H9 (cell line): ENCODE data around the gene CCDC38. TPM values are rescaled to one million over a fixed set of nuclear protein-coding genes. Genes with fewer than 3 reads are reported as not detected.
A peak's percentile ranks its signal among the peaks of the same experiment; 100 is the strongest.

ENCODE experiments used
- DNase-seq: peaks from one replicate; pipeline ENCODE4 v3.0.0-alpha.2; 2017
- H2AFZ ChIP-seq: one replicate; pipeline ENCODE4 v1.6.1; 2013; ENCODE audit warnings: mild to moderate bottlenecking, low read length, control low read depth, moderate library complexity
- H2AK5ac ChIP-seq: 2 replicates; pipeline ENCODE4 v1.6.1; 2013; ENCODE audit warnings: low read length, control low read depth, mixed read lengths; ENCODE audit not compliant: insufficient read length
- H2BK120ac ChIP-seq: one replicate; pipeline ENCODE4 v1.6.1; 2013; ENCODE audit warnings: low read depth, mild to moderate bottlenecking, low read length, control low read depth, inconsistent platforms; ENCODE audit not compliant: poor library complexity, severe bottlenecking
- H2BK12ac ChIP-seq: 2 replicates; pipeline ENCODE4 v1.6.1; 2013; ENCODE audit warnings: low read length, control low read depth, mixed read lengths, low read depth; ENCODE audit not compliant: insufficient read length
- H2BK15ac ChIP-seq: 2 replicates; pipeline ENCODE4 v1.6.1; 2013; ENCODE audit warnings: low read depth, low read length, control low read depth
- H2BK20ac ChIP-seq: one replicate; pipeline ENCODE4 v1.6.1; 2013; ENCODE audit warnings: low read depth, mild to moderate bottlenecking, low read length, control low read depth, inconsistent platforms; ENCODE audit not compliant: poor library complexity, severe bottlenecking
- H2BK5ac ChIP-seq: 2 replicates; pipeline ENCODE4 v1.6.1; 2013; ENCODE audit warnings: low read length, control low read depth, mixed read lengths; ENCODE audit not compliant: insufficient read length
- H3K14ac ChIP-seq: 2 replicates; pipeline ENCODE4 v1.6.1; 2013; ENCODE audit warnings: low read length, control low read depth; ENCODE audit not compliant: insufficient read depth
- H3K18ac ChIP-seq: 2 replicates; pipeline ENCODE4 v1.6.1; 2013; ENCODE audit warnings: low read depth, mild to moderate bottlenecking, mixed read lengths, low read length, control low read depth; ENCODE audit not compliant: insufficient read length
- H3K23ac ChIP-seq: 2 replicates; pipeline ENCODE4 v1.6.1; 2013; ENCODE audit warnings: low read length, control low read depth, mixed read lengths, low read depth; ENCODE audit not compliant: insufficient read length
- H3K23me2 ChIP-seq: 2 replicates; pipeline ENCODE4 v1.6.1; 2013; ENCODE audit warnings: low read depth, mild to moderate bottlenecking, mixed read lengths, low read length, control low read depth; ENCODE audit not compliant: insufficient read length, poor library complexity, severe bottlenecking
- H3K27ac ChIP-seq: 2 replicates; pipeline ENCODE4 v1.5.1; 2013; ENCODE audit warnings: low read length, control low read depth, mixed read lengths, low read depth; ENCODE audit not compliant: insufficient read length
- H3K27me3 ChIP-seq: 2 replicates; pipeline ENCODE4 v1.6.1; 2013; ENCODE audit warnings: low read length, control low read depth, inconsistent platforms; ENCODE audit not compliant: insufficient read depth
- H3K4ac ChIP-seq: 2 replicates; pipeline ENCODE4 v1.6.1; 2013; ENCODE audit warnings: low read depth, mild to moderate bottlenecking, control low read depth, inconsistent platforms, low read length, moderate library complexity
- H3K4me1 ChIP-seq: 2 replicates; pipeline ENCODE4 v1.6.1; 2013; ENCODE audit warnings: low read length, control low read depth, inconsistent platforms; ENCODE audit not compliant: insufficient read depth
- H3K4me2 ChIP-seq: 2 replicates; pipeline ENCODE4 v1.6.1; 2013; ENCODE audit warnings: low read length, control low read depth, mixed read lengths; ENCODE audit not compliant: insufficient read length, insufficient read depth
- H3K56ac ChIP-seq: 2 replicates; pipeline ENCODE4 v1.6.1; 2013; ENCODE audit warnings: low read depth, mild to moderate bottlenecking, mixed read lengths, low read length, control low read depth; ENCODE audit not compliant: insufficient read length
- H3K79me1 ChIP-seq: 2 replicates; pipeline ENCODE4 v1.6.1; 2013; ENCODE audit warnings: low read depth, mild to moderate bottlenecking, moderate library complexity, low read length, control low read depth, inconsistent platforms; ENCODE audit not compliant: insufficient read depth, poor library complexity, severe bottlenecking
- H3K79me2 ChIP-seq: 2 replicates; pipeline ENCODE4 v1.6.1; 2013; ENCODE audit warnings: low read length, control low read depth, inconsistent platforms; ENCODE audit not compliant: insufficient read depth
- H3K9ac ChIP-seq: 2 replicates; pipeline ENCODE4 v1.6.1; 2013; ENCODE audit warnings: low read length, control low read depth, mixed read lengths; ENCODE audit not compliant: insufficient read length; ENCODE audit errors: extremely low read depth
- H3K9me3 ChIP-seq: one replicate; pipeline ENCODE4 v1.6.1; 2013; ENCODE audit warnings: low read depth, low read length, inconsistent platforms; ENCODE audit not compliant: control insufficient read depth
- H3T11ph ChIP-seq: one replicate; pipeline ENCODE4 v1.6.1; 2013; ENCODE audit warnings: mild to moderate bottlenecking, low read length, control low read depth, inconsistent platforms
- H4K20me1 ChIP-seq: one replicate; pipeline ENCODE4 v1.6.1; 2013; ENCODE audit not compliant: control insufficient read depth, insufficient read length, insufficient read depth
- H4K5ac ChIP-seq: 2 replicates; pipeline ENCODE4 v1.6.1; 2013; ENCODE audit warnings: low read depth, mild to moderate bottlenecking, mixed read lengths, low read length, control low read depth; ENCODE audit not compliant: insufficient read length
- H4K8ac ChIP-seq: replicated peaks from 2 replicates; pipeline ENCODE4 v1.6.1; 2013; ENCODE audit warnings: low read length, control low read depth, mixed read lengths, low read depth; ENCODE audit not compliant: insufficient read length
- H4K91ac ChIP-seq: 2 replicates; pipeline ENCODE4 v1.6.1; 2013; ENCODE audit warnings: low read depth, mild to moderate bottlenecking, moderate library complexity, mixed read lengths, low read length, control low read depth; ENCODE audit not compliant: insufficient read length
- H3K27ac Mint-ChIP-seq, 3 experiments: 2 replicates in 2 of 3; 3 replicates in 1 of 3; pipeline ENCODE4 v1.8.0; 2020 to 2021; ENCODE audit warnings: mixed read lengths in 3 of 3, mild to moderate bottlenecking in 1 of 3, moderate library complexity in 1 of 3
- H3K27me3 Mint-ChIP-seq: 2 replicates; pipeline ENCODE4 v1.8.0; 2021; ENCODE audit warnings: low read depth, mild to moderate bottlenecking, moderate library complexity, mixed read lengths
- H3K36me3 Mint-ChIP-seq, 3 experiments: 2 replicates in 2 of 3; 3 replicates in 1 of 3; pipeline ENCODE4 v1.8.0; 2020 to 2021; ENCODE audit warnings: low read depth in 3 of 3, mixed read lengths in 3 of 3; ENCODE audit not compliant: insufficient read depth in 1 of 3
- H3K4me1 Mint-ChIP-seq, 2 experiments: 2 replicates each; pipeline ENCODE4 v1.8.0; 2020; ENCODE audit warnings: mixed read lengths in 2 of 2
- H3K4me3 Mint-ChIP-seq, 2 experiments: 2 replicates in 1 of 2; 3 replicates in 1 of 2; pipeline ENCODE4 v1.8.0; 2020 to 2021; ENCODE audit warnings: mild to moderate bottlenecking in 2 of 2, mixed read lengths in 2 of 2, moderate library complexity in 1 of 2
- H3K9me3 Mint-ChIP-seq, 2 experiments: 2 replicates in 1 of 2; 3 replicates in 1 of 2; pipeline ENCODE4 v1.8.0; 2020; ENCODE audit warnings: mild to moderate bottlenecking in 2 of 2, mixed read lengths in 2 of 2, moderate library complexity in 1 of 2
- WGBS: extraction: QIAGEN DNeasy Blood & Tissue Kit; methylation state at CpG from one replicate; pipeline ENCODE4 v1.1.7; 2013; ENCODE audit warnings: missing lambda C conversion rate, low lambda C conversion rate, mixed read lengths; ENCODE audit not compliant: insufficient read length; ENCODE audit errors: extremely low coverage; 5-methylcytosine and 5-hydroxymethylcytosine counted together
- long read RNA-seq: library from polyadenylated mRNA; unstranded; transcript quantifications from one replicate; pipeline ENCODE4 v2.0.0, GENCODE V29; 2020
- total RNA-seq: library from RNA; stranded (reverse); gene quantifications from 2 replicates; pipeline ENCODE4 v1.2.1, GENCODE V29; 2021
- TF ChIP-seq, protein P1 (sequence below): fragments of 200-600 bp; sonication (generic); conservative IDR thresholded peaks from 3 replicates; pipeline ENCODE4 v1.8.0; 2021; ENCODE audit warnings: antibody characterized with exemption, mild to moderate bottlenecking

CCDC38 gene
- total RNA-seq: not detected in 2 replicates
- long read RNA-seq: 0 reads

DNA sequence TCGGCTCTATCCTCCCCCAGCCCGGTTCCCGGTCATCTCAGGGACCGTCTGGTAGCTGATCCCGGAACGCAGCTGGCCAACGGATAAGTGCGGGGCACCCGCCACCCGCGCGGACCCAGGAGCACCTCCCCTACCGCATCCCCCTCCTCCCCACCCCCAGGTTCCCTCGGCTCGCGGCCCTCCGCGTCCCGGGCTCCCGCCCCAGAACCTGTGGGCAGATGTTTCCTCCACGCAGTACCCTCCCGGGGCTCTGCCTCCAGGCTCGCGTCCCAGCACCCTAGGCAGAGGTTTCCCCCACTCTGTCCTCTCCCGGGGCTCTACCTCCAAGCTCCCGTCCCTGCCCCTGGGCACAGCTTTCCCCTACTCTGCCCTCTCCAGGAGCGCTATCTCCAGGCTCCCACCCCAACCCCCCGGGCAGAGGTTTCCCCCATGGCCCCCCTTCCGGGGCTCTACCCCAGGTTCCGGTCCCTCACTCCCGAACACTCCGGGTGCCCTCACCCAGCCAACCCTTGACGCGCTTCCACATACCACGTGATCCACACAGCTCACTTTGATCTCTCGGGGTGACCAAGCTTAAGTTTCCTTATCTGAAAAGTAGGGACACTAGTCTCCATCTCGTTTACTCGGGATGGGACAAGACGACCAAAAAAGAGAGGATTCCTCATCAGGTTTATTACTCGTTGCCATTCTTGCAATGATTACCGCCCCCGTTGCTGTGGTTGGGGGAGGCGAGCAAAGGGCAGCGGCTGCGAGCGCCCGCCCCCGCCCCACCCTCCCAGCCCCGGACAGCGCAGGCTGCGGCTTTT is at the start of gene CCDC38:
TSS of gene CCDC38 (minus strand) at position 91 of the 806 bp plus-strand sequence. CDS start 6,105 bp downstream, outside the sequence.
- no peak within 1 kb of the TSS for H2BK15ac ChIP-seq
- DNase-seq: peak; percentile 90
- WGBS: no CpG with 5 or more reads among the region's 51 CpGs
- Mint-ChIP-seq H3K4me1 (peaks cover 7 to 19% of the 10 kb centered on the region in 2 experiments; a peak in 3 of 4 replicates), H3K27ac (no peak within 1 kb of the TSS; a peak in 1 of 7 replicates), H3K9me3 (peaks cover 3 to 7% of the 10 kb centered on the region in 2 experiments; a peak in 4 of 5 replicates), H3K4me3 (peak within 1 kb of the TSS; percentile 84 to 89), H3K27me3 (peaks cover 36% of the 10 kb centered on the region), H3K36me3 (peaks cover 0 to 4% (median 0%) of the 10 kb centered on the region in 3 experiments; a peak in 2 of 7 replicates)
- no peak within 1 kb of the TSS for H2BK120ac ChIP-seq
- no peaks in the 10 kb centered on the region for H3K4me1 ChIP-seq
- no peaks in the 10 kb centered on the region for H3K9me3 ChIP-seq
- peak within 1 kb of the TSS; percentile 76 for H3K4me2 ChIP-seq
- no peak within 1 kb of the TSS for H4K91ac ChIP-seq
- no peaks in the 10 kb centered on the region for H3K79me2 ChIP-seq
- no peak within 1 kb of the TSS for H2BK12ac ChIP-seq
- H3T11ph ChIP-seq: no peak within 1 kb of the TSS
- peak within 1 kb of the TSS; percentile 56 for H3K9ac ChIP-seq
- H3K23ac ChIP-seq: no peak within 1 kb of the TSS
- H3K79me1 ChIP-seq: no peaks in the 10 kb centered on the region
- H3K4ac ChIP-seq: no peak within 1 kb of the TSS
- no peak within 1 kb of the TSS for H4K5ac ChIP-seq
- H3K23me2 ChIP-seq: peaks cover 5% of the 10 kb centered on the region
- no peak within 1 kb of the TSS for H3K56ac ChIP-seq
- H3K27ac ChIP-seq: no peak within 1 kb of the TSS
- peaks cover 5% of the 10 kb centered on the region; the same call in 1 of the 2 replicates for H3K27me3 ChIP-seq
- peak within 1 kb of the TSS; percentile 47 for H3K18ac ChIP-seq
- H4K20me1 ChIP-seq: no peaks in the 10 kb centered on the region
- TF ChIP-seq, protein P1, sequence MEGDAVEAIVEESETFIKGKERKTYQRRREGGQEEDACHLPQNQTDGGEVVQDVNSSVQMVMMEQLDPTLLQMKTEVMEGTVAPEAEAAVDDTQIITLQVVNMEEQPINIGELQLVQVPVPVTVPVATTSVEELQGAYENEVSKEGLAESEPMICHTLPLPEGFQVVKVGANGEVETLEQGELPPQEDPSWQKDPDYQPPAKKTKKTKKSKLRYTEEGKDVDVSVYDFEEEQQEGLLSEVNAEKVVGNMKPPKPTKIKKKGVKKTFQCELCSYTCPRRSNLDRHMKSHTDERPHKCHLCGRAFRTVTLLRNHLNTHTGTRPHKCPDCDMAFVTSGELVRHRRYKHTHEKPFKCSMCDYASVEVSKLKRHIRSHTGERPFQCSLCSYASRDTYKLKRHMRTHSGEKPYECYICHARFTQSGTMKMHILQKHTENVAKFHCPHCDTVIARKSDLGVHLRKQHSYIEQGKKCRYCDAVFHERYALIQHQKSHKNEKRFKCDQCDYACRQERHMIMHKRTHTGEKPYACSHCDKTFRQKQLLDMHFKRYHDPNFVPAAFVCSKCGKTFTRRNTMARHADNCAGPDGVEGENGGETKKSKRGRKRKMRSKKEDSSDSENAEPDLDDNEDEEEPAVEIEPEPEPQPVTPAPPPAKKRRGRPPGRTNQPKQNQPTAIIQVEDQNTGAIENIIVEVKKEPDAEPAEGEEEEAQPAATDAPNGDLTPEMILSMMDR: no peak
- H4K8ac ChIP-seq: no peak within 1 kb of the TSS
- H2AFZ ChIP-seq: peak within 1 kb of the TSS; percentile 88
- H2AK5ac ChIP-seq: no peak within 1 kb of the TSS
- no peak within 1 kb of the TSS for H2BK5ac ChIP-seq
- peak within 1 kb of the TSS; percentile 51 for H3K14ac ChIP-seq
- no peak within 1 kb of the TSS for H2BK20ac ChIP-seq
